Measurements from ENCODE around the gene TCF7L1.
"Not testable (repeated sequence)": the region's sequence is repeated elsewhere in the genome, so short reads cannot be mapped to it uniquely, and the experiment has no call there.

TCF7L1 gene

GRCh38 chr2:85307527-85307897 is 174.3 kb downstream of the TCF7L1 start:
- Histone ChIP-seq H3K4me3 (peak overlapping the region in 7 of 10 experiments; percentile 1 to 56 (median 18); a peak in 7 of 20 replicates), H3K27ac (peak overlapping the region; percentile 32 to 72 (median 60); a peak in 19 of 22 replicates), H3K4me2 (peak overlapping the region; percentile 46 to 78 (median 66)), H4K20me1 (peaks cover 0 to 16% (median 0%) of the 10 kb centered on the region in 11 experiments; a peak in 5 of 22 replicates), H3K9ac (peak overlapping the region; percentile 27 to 73 (median 58)), H3K9me3 (replicated peaks in 1 of 11) (no peaks in the 10 kb centered on the region), H3K36me3 (peaks cover 0 to 14% (median 0%) of the 10 kb centered on the region in 11 experiments; a peak in 5 of 22 replicates), H3K4me1 (peaks cover 50 to 63% (median 55%) of the 10 kb centered on the region in 10 experiments), H3K27me3 (no peaks in the 10 kb centered on the region)
- TF ChIP-seq Cebpa-rat (IDR thresholded peaks at IDR 0.05), result no peak

GRCh38 chr2:85308201-85308600 is 175.0 kb downstream of the TCF7L1 start:
- TF ChIP-seq Cebpa-rat (IDR thresholded peaks at IDR 0.05), result no peak
- Histone ChIP-seq H3K9ac (no peak overlapping the region; a peak in 1 of 22 replicates), H3K9me3 (replicated peaks in 1 of 11) (no peaks in the 10 kb centered on the region), H3K4me3 (no peak overlapping the region), H3K4me2 (peak overlapping the region; percentile 46 to 93 (median 75); a peak in 20 of 22 replicates), H3K4me1 (peaks cover 50 to 63% (median 55%) of the 10 kb centered on the region in 10 experiments), H3K36me3 (peaks cover 0 to 21% (median 6%) of the 10 kb centered on the region in 11 experiments; a peak in 9 of 22 replicates), H3K27ac (no peak overlapping the region; a peak in 1 of 22 replicates), H3K27me3 (no peaks in the 10 kb centered on the region), H4K20me1 (peaks cover 0 to 16% (median under 1%) of the 10 kb centered on the region in 11 experiments; a peak in 8 of 22 replicates)

- Histone ChIP-seq H3K9ac (peak overlapping the region; percentile 25 to 61 (median 51); a peak in 17 of 22 replicates), H3K9me3 (replicated peaks in 1 of 11) (no peaks in the 10 kb centered on the region), H3K36me3 (peaks cover 0 to 29% (median 14%) of the 10 kb centered on the region in 11 experiments; a peak in 15 of 22 replicates), H3K4me2 (peak overlapping the region; percentile 69 to 93 (median 83)), H3K4me3 (peak overlapping the region in 4 of 10 experiments; percentile 16 to 51 (median 19); a peak in 5 of 20 replicates), H3K4me1 (peaks cover 50 to 63% (median 55%) of the 10 kb centered on the region in 10 experiments), H3K27ac (peak overlapping the region in 10 of 11 experiments; percentile 7 to 73 (median 61); a peak in 19 of 22 replicates), H3K27me3 (no peaks in the 10 kb centered on the region), H4K20me1 (peaks cover 0 to 24% (median 9%) of the 10 kb centered on the region in 11 experiments; a peak in 16 of 22 replicates)
- no peak for TF ChIP-seq Cebpa-rat (IDR thresholded peaks at IDR 0.05)
These were observed 175.8 kb downstream of the TCF7L1 start for GRCh38 chr2:85308896-85309555.

- peak overlapping the region; percentile 13 to 61 (median 51); a peak in 18 of 22 replicates for H3K9ac ChIP-seq
- peak overlapping the region in 4 of 10 experiments; percentile 19 to 51 (median 20); a peak in 6 of 20 replicates for H3K4me3 ChIP-seq
- H3K27ac ChIP-seq, result peak overlapping the region in 10 of 11 experiments; percentile 7 to 73 (median 61); a peak in 19 of 22 replicates
- H4K20me1 ChIP-seq, result peaks cover 7 to 32% (median 16%) of the 10 kb centered on the region in 11 experiments; a peak in 20 of 22 replicates
- no peaks in the 10 kb centered on the region for H3K9me3 ChIP-seq (replicated peaks in 1 of 11)
- TF ChIP-seq Cebpa-rat (IDR thresholded peaks at IDR 0.05), result peak in 1 of 11 experiments; percentile 24; a peak in 1 of 22 replicates
- H3K4me2 ChIP-seq, result peak overlapping the region; percentile 69 to 93 (median 83)
- H3K4me1 ChIP-seq, result peaks cover 50 to 71% (median 55%) of the 10 kb centered on the region in 10 experiments
- no peaks in the 10 kb centered on the region for H3K27me3 ChIP-seq
- H3K36me3 ChIP-seq, result peaks cover 7 to 37% (median 22%) of the 10 kb centered on the region in 11 experiments; a peak in 21 of 22 replicates
These were observed 176.6 kb downstream of the TCF7L1 start for GRCh38 chr2:85309699-85310321.

- peaks cover 11 to 38% (median 22%) of the 10 kb centered on the region in 11 experiments; a peak in 20 of 22 replicates for H4K20me1 ChIP-seq
- peak overlapping the region; percentile 69 to 93 (median 83) for H3K4me2 ChIP-seq
- peak overlapping the region in 5 of 11 experiments; percentile 25 to 61 (median 56); a peak in 4 of 22 replicates for H3K9ac ChIP-seq
- H3K9me3 ChIP-seq (replicated peaks in 1 of 11), result no peaks in the 10 kb centered on the region
- peak overlapping the region in 9 of 11 experiments; percentile 45 to 73 (median 61); a peak in 15 of 22 replicates for H3K27ac ChIP-seq
- no peak overlapping the region for H3K4me3 ChIP-seq
- no peaks in the 10 kb centered on the region for H3K27me3 ChIP-seq
- no peak for TF ChIP-seq Cebpa-rat (IDR thresholded peaks at IDR 0.05)
- H3K4me1 ChIP-seq, result peaks cover 50 to 71% (median 55%) of the 10 kb centered on the region in 10 experiments
- peaks cover 13 to 42% (median 27%) of the 10 kb centered on the region in 11 experiments for H3K36me3 ChIP-seq
These were observed 177.1 kb downstream of the TCF7L1 start for GRCh38 chr2:85310330-85310729.

- Histone ChIP-seq H3K27ac (no peak overlapping the region), H4K20me1 (peaks cover 20 to 58% (median 42%) of the 10 kb centered on the region in 11 experiments), H3K9me3 (replicated peaks in 1 of 11) (no peaks in the 10 kb centered on the region), H3K9ac (no peak overlapping the region), H3K4me3 (no peak overlapping the region), H3K36me3 (peaks cover 29 to 63% (median 44%) of the 10 kb centered on the region in 11 experiments), H3K27me3 (no peaks in the 10 kb centered on the region), H3K4me1 (peaks cover 37 to 56% (median 45%) of the 10 kb centered on the region in 10 experiments), H3K4me2 (no peak overlapping the region)
- TF ChIP-seq Cebpa-rat (IDR thresholded peaks at IDR 0.05), result no peak
These were observed 179.2 kb downstream of the TCF7L1 start for GRCh38 chr2:85312404-85312803.

- no peaks in the 10 kb centered on the region for H3K9me3 ChIP-seq (replicated peaks in 1 of 11)
- H3K4me2 ChIP-seq, result no peak overlapping the region
- no peak overlapping the region for H3K9ac ChIP-seq
- peaks cover 53 to 88% (median 67%) of the 10 kb centered on the region in 11 experiments for H3K36me3 ChIP-seq
- no peak for TF ChIP-seq Cebpa-rat (IDR thresholded peaks at IDR 0.05)
- no peaks in the 10 kb centered on the region for H3K27me3 ChIP-seq
- no peak overlapping the region for H3K27ac ChIP-seq
- H3K4me3 ChIP-seq, result no peak overlapping the region
- H4K20me1 ChIP-seq, result peaks cover 44 to 81% (median 66%) of the 10 kb centered on the region in 11 experiments
- peaks cover 19 to 52% (median 28%) of the 10 kb centered on the region in 10 experiments for H3K4me1 ChIP-seq
These were observed 181.7 kb downstream of the TCF7L1 start for GRCh38 chr2:85314884-85315242.

GRCh38 chr2:85315921-85316320 is 182.7 kb downstream of the TCF7L1 start:
- Histone ChIP-seq H3K36me3 (peaks cover 64 to 98% (median 77%) of the 10 kb centered on the region in 11 experiments), H4K20me1 (peaks cover 55 to 83% (median 76%) of the 10 kb centered on the region in 11 experiments), H3K4me1 (peaks cover 11 to 52% (median 22%) of the 10 kb centered on the region in 10 experiments)
- not testable (repeated sequence) for H3K9me3 ChIP-seq (replicated peaks in 1 of 11); H3K9ac ChIP-seq; H3K4me3 ChIP-seq; H3K27me3 ChIP-seq; H3K4me2 ChIP-seq; H3K27ac ChIP-seq
